ENCODE results near the gene CCNL2. TPM values are rescaled to one million over a fixed set of nuclear protein-coding genes. Genes with fewer than 3 reads are reported as not detected.

CCNL2 gene
- total RNA-seq, 2 donors from 2014 or later = 187 to 244 TPM

- H3K36me3 ChIP-seq (ENCODE audit: control insufficient read depth, insufficient read depth, low read length) = peaks cover 68% of the 10 kb centered on the region
- Mint-ChIP-seq H3K9me3 (no peaks in the 10 kb centered on the region), H3K4me1 (peaks cover 25% of the 10 kb centered on the region), H3K4me3 (peak overlapping the region; percentile 88), H3K36me3 (ENCODE audit: low read depth) (peaks cover 69% of the 10 kb centered on the region), H3K27ac (peak overlapping the region; percentile 93), H3K27me3 (ENCODE audit: insufficient read depth) (no peaks in the 10 kb centered on the region)
- peak overlapping the region; percentile 98 for H3K4me3 ChIP-seq (ENCODE audit: low read length)
- H3K9ac ChIP-seq (ENCODE audit: extremely low read depth, low read length, poor library complexity, severe bottlenecking) = peak overlapping the region; percentile 90
- WGBS, 2 experiments (ENCODE audit: insufficient coverage in 1 of 2, insufficient read length in 1 of 2) = 0% methylated on average over 25 to 54 of the region's 54 CpGs
- no peak for DNase-seq
- peaks cover 20% of the 10 kb centered on the region for H3K4me1 ChIP-seq (ENCODE audit: control insufficient read depth, insufficient read depth, low read length)
- H3K27me3 ChIP-seq (ENCODE audit: control insufficient read depth, insufficient read depth, low read length, poor library complexity, severe bottlenecking) = no peaks in the 10 kb centered on the region
- peak overlapping the region; percentile 73 for H3K27ac ChIP-seq (ENCODE audit: low read depth, low read length)
- no peak for TF ChIP-seq CTCF (conservative IDR thresholded peaks at IDR 0.05)
- no peaks in the 10 kb centered on the region for H3K9me3 ChIP-seq (ENCODE audit: control insufficient read depth, low read length)
Measured at GRCh38 chr1:1398677-1399186, 403 bp downstream of the CCNL2 start.

- peak overlapping the region; percentile 88 for H3K4me3 Mint-ChIP-seq
- Histone ChIP-seq H3K9ac (ENCODE audit: extremely low read depth, low read length, poor library complexity, severe bottlenecking) (peak overlapping the region; percentile 90), H3K9me3 (ENCODE audit: control insufficient read depth, low read length) (no peaks in the 10 kb centered on the region), H3K4me3 (ENCODE audit: low read length) (peak overlapping the region; percentile 98), H3K4me1 (ENCODE audit: control insufficient read depth, insufficient read depth, low read length) (peaks cover 20% of the 10 kb centered on the region), H3K36me3 (ENCODE audit: control insufficient read depth, insufficient read depth, low read length) (peaks cover 70% of the 10 kb centered on the region), H3K27me3 (ENCODE audit: control insufficient read depth, insufficient read depth, low read length, poor library complexity, severe bottlenecking) (no peaks in the 10 kb centered on the region), H3K27ac (ENCODE audit: low read depth, low read length) (no peak overlapping the region)
- TF ChIP-seq CTCF (conservative IDR thresholded peaks at IDR 0.05) = no peak
- peaks cover 69% of the 10 kb centered on the region for H3K36me3 Mint-ChIP-seq (ENCODE audit: low read depth)
- no peaks in the 10 kb centered on the region for H3K27me3 Mint-ChIP-seq (ENCODE audit: insufficient read depth)
- peak overlapping the region; percentile 93 for H3K27ac Mint-ChIP-seq
- H3K4me1 Mint-ChIP-seq = peaks cover 25% of the 10 kb centered on the region
- H3K9me3 Mint-ChIP-seq = no peaks in the 10 kb centered on the region
- no peak for DNase-seq
- WGBS, 2 experiments (ENCODE audit: insufficient coverage in 1 of 2, insufficient read length in 1 of 2) = 74 to 81% methylated on average over 18 to 19 of the region's 19 CpGs
Measured at GRCh38 chr1:1397839-1398523, 1.2 kb downstream of the CCNL2 start.

- Histone ChIP-seq H3K9me3 (ENCODE audit: control insufficient read depth, low read length) (no peaks in the 10 kb centered on the region), H3K4me3 (ENCODE audit: low read length) (no peak overlapping the region), H3K27me3 (ENCODE audit: control insufficient read depth, insufficient read depth, low read length, poor library complexity, severe bottlenecking) (no peaks in the 10 kb centered on the region), H3K36me3 (ENCODE audit: control insufficient read depth, insufficient read depth, low read length) (peaks cover 75% of the 10 kb centered on the region), H3K27ac (ENCODE audit: low read depth, low read length) (no peak overlapping the region), H3K4me1 (ENCODE audit: control insufficient read depth, insufficient read depth, low read length) (peaks cover 5% of the 10 kb centered on the region), H3K9ac (ENCODE audit: extremely low read depth, low read length, poor library complexity, severe bottlenecking) (no peak overlapping the region)
- Mint-ChIP-seq H3K27me3 (ENCODE audit: insufficient read depth) (no peaks in the 10 kb centered on the region), H3K9me3 (no peaks in the 10 kb centered on the region), H3K36me3 (ENCODE audit: low read depth) (peaks cover 75% of the 10 kb centered on the region), H3K4me3 (no peak overlapping the region), H3K27ac (peak overlapping the region; percentile 62), H3K4me1 (peaks cover 8% of the 10 kb centered on the region)
- DNase-seq = no peak
- no peak for TF ChIP-seq CTCF (conservative IDR thresholded peaks at IDR 0.05)
- WGBS, 2 experiments (ENCODE audit: insufficient coverage in 1 of 2, insufficient read length in 1 of 2) = 98 to 100% methylated on average over 3 to 11 of the region's 11 CpGs
Measured at GRCh38 chr1:1395166-1395565, 4.0 kb downstream of the CCNL2 start.
